Measurements from ENCODE around the gene SFXN5.

SFXN5 gene

GRCh38 chr2:72897785-72898584 is 173.5 kb downstream of the SFXN5 start:
- TF ChIP-seq CTCF (IDR thresholded peaks at IDR 0.05; ENCODE audit: low read depth, low read length, missing control alignments) = no peak
- no peak for DNase-seq (ENCODE audit: extremely low read depth, low read depth)
- H3K4me3 ChIP-seq (replicated peaks; ENCODE audit: low read depth, low read length) = no peak overlapping the region

- H3K4me3 ChIP-seq (replicated peaks; ENCODE audit: low read depth, low read length) = no peak overlapping the region
- DNase-seq (ENCODE audit: extremely low read depth, low read depth) = no peak
- no peak for TF ChIP-seq CTCF (IDR thresholded peaks at IDR 0.05; ENCODE audit: low read depth, low read length, missing control alignments)
Observed at GRCh38 chr2:72896446-72896845, 175.1 kb downstream of the SFXN5 start.

- no peak overlapping the region for H3K4me3 ChIP-seq (replicated peaks; ENCODE audit: low read depth, low read length)
- DNase-seq (ENCODE audit: extremely low read depth, low read depth) = no peak
Observed at GRCh38 chr2:72895759-72896281, 175.7 kb downstream of the SFXN5 start.

GRCh38 chr2:72895154-72895553 is 176.4 kb downstream of the SFXN5 start:
- no peak for DNase-seq (ENCODE audit: extremely low read depth, low read depth)
- H3K4me3 ChIP-seq (replicated peaks; ENCODE audit: low read depth, low read length) = no peak overlapping the region
- TF ChIP-seq CTCF (IDR thresholded peaks at IDR 0.05; ENCODE audit: low read depth, low read length, missing control alignments) = no peak

More at GRCh38 chr2:72895759-72896281, 175.7 kb downstream of the SFXN5 start:
- no peak for TF ChIP-seq CTCF (IDR thresholded peaks at IDR 0.05; ENCODE audit: low read depth, low read length, missing control alignments)

- DNase-seq (ENCODE audit: extremely low read depth, low read depth) = no peak
- no peak for TF ChIP-seq CTCF (IDR thresholded peaks at IDR 0.05; ENCODE audit: low read depth, low read length, missing control alignments)
- no peak overlapping the region for H3K4me3 ChIP-seq (replicated peaks; ENCODE audit: low read depth, low read length)
Observed at GRCh38 chr2:72894514-72894913, 177.0 kb downstream of the SFXN5 start.

- no peak overlapping the region for H3K4me3 ChIP-seq (replicated peaks; ENCODE audit: low read depth, low read length)
- TF ChIP-seq CTCF (IDR thresholded peaks at IDR 0.05; ENCODE audit: low read depth, low read length, missing control alignments) = peak; percentile 78
- DNase-seq (ENCODE audit: extremely low read depth, low read depth) = no peak
Observed at GRCh38 chr2:72893594-72894319, 177.8 kb downstream of the SFXN5 start.

Measured in HFF-Myc (cell line).